Activated CD8-positive, alpha-beta T cell treated with anti-CD3 and anti-CD28 coated beads, Interleukin-2, amount 10 ng/mL, durations not matched to agents 7 days and 5 days (primary cell): ENCODE results near the gene ITGA5. TPM values are rescaled to one million over a fixed set of nuclear protein-coding genes. Genes with fewer than 3 reads are reported as not detected.

Experiments
- ATAC-seq: fragments of 150-1000 bp; cut with Tn5 transposase; one replicate; pipeline ENCODE4 v1.10.0; 2021; ENCODE audit warnings: moderate library complexity
- CTCF ChIA-PET: fragments of 350-600 bp; sonication (Branson Sonifier 250); formaldehyde crosslinking; loops from one replicate; lab custom pipeline; 2021; ENCODE audit warnings: antibody characterized with exemption; lab: Charles Lee
- POLR2A ChIA-PET: fragments of 350-600 bp; sonication (Branson Sonifier 250); formaldehyde crosslinking; loops from one replicate; lab custom pipeline; 2021; ENCODE audit warnings: antibody characterized with exemption; lab: Charles Lee
- DNase-seq: peaks from one replicate; pipeline ENCODE4 v3.0.0-alpha.2; 2020
- H3K27ac Mint-ChIP-seq: one replicate; pipeline ENCODE4 v1.8.0; 2021; ENCODE audit warnings: mild to moderate bottlenecking, mixed read lengths
- H3K27me3 Mint-ChIP-seq: one replicate; pipeline ENCODE4 v1.8.0; 2021; ENCODE audit warnings: low read depth, mixed read lengths
- H3K36me3 Mint-ChIP-seq: one replicate; pipeline ENCODE4 v1.8.0; 2021; ENCODE audit warnings: low read depth, mixed read lengths
- H3K4me1 Mint-ChIP-seq: one replicate; pipeline ENCODE4 v1.8.0; 2021; ENCODE audit warnings: low read depth, mixed read lengths
- H3K4me3 Mint-ChIP-seq: one replicate; pipeline ENCODE4 v1.8.0; 2021; ENCODE audit warnings: mild to moderate bottlenecking, mixed read lengths
- H3K9me3 Mint-ChIP-seq: one replicate; pipeline ENCODE4 v1.8.0; 2022; ENCODE audit warnings: mixed read lengths; ENCODE audit not compliant: insufficient read depth
- total RNA-seq, 2 experiments: library from RNA; stranded (reverse); gene quantifications; one replicate each; pipeline ENCODE4 v1.2.3, GENCODE V29; 2021

Gene ITGA5
- total RNA-seq, 2 experiments from 2014 or later = 65.0 to 69.1 TPM

DNA sequence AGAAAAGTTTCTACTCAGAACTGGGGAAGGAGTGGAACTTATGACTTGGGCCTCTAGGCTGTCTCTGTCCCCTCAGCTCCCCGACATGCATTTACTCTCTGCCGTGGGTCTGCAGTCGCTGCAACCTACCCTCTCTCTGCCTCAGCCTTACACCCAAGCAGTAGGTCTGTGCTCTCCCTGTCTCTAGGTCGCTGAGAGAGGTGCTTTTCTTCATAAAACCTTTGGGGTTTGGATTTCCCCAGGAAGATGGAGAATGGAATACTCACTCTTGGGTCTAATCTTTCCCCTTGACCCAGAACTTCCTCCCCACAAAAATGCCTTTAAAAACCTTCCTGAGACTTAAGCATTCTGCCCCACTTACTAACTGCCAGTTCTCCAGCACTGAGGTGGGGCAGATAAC lies 67.7 kb downstream of the ITGA5 start:
- ChIA-PET POLR2A (interaction anchor here (0.6 to 1.0 kb wide), 2 partner anchors 64 to 92 kb away, joined by 3 to 4 read pairs; no protein-coding TSS in a partner anchor), CTCF (interaction anchor here (1.1 to 5.4 kb wide), 6 partner anchors 10 to 68 kb away, joined by 3 to 39 read pairs (median 4); partner anchors contain the start of gene COPZ1)
- no peak for DNase-seq
- no peaks in the 10 kb centered on the region for H3K27me3 Mint-ChIP-seq
- H3K36me3 Mint-ChIP-seq = peaks cover 48% of the 10 kb centered on the region
- peaks cover 17% of the 10 kb centered on the region for H3K4me1 Mint-ChIP-seq
- no peak overlapping the region for H3K27ac Mint-ChIP-seq
- ATAC-seq = no peak
- H3K9me3 Mint-ChIP-seq = no peaks in the 10 kb centered on the region
- no peak overlapping the region for H3K4me3 Mint-ChIP-seq

DNA sequence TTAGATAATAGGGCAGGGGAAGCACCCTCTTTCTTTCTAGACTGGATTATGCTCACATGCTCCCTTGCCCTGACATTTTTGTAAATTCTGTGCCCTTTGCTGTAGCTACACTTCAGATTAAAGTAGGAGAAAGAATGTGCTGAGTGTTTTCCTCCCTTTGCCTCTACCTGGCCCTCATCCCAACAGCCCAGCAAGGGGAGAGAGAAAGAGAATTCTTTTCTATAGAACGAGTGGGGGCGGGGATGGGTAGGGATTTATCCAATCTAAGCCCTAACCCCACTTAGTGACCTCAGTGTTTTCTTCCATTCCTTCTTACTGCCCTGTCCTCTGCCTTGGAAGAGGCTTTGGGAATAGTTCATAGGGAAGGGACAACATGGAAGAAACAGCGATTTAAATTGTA lies 68.3 kb downstream of the ITGA5 start:
- no peak overlapping the region for H3K27ac Mint-ChIP-seq
- DNase-seq (no peak), ATAC-seq (no peak)
- H3K4me1 Mint-ChIP-seq = peaks cover 17% of the 10 kb centered on the region
- H3K4me3 Mint-ChIP-seq = no peak overlapping the region
- H3K9me3 Mint-ChIP-seq = no peaks in the 10 kb centered on the region
- ChIA-PET POLR2A (interaction anchor here (0.6 to 1.0 kb wide), 2 partner anchors 63 to 92 kb away, joined by 3 to 4 read pairs; no protein-coding TSS in a partner anchor), CTCF (interaction anchor here (0.7 to 5.4 kb wide), 6 partner anchors 9 to 57 kb away, joined by 3 to 39 read pairs (median 4); partner anchors contain the start of gene COPZ1)
- H3K27me3 Mint-ChIP-seq = no peaks in the 10 kb centered on the region
- peaks cover 48% of the 10 kb centered on the region for H3K36me3 Mint-ChIP-seq

DNA sequence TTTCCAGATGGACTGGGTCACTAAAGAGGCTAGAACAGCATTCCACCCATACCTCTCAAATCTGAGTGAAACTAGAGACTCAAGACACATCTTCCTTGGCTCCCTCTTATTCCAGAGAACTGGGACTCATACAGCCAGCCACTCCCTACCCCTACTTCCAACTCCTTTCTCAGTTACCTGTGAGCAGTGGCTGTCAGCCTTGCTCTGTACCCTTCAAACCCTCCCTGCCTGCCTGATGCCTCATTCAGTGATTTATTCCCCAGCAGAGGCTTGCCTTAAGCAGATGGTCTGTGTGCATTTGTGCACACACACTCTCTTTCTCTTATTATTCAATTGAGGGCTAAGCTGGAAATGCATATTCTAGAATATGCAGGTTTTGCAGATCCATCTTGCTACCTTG lies 69.4 kb downstream of the ITGA5 start:
- CTCF ChIA-PET = interaction anchor here (1.8 to 5.4 kb wide), 2 partner anchors 13 to 56 kb away, joined by 5 to 39 read pairs; no protein-coding TSS in a partner anchor
- DNase-seq = no peak
- H3K27ac Mint-ChIP-seq = no peak overlapping the region
- H3K36me3 Mint-ChIP-seq = peaks cover 56% of the 10 kb centered on the region
- POLR2A ChIA-PET = no interaction called here
- H3K4me1 Mint-ChIP-seq = peaks cover 19% of the 10 kb centered on the region
- no peaks in the 10 kb centered on the region for H3K9me3 Mint-ChIP-seq
- H3K4me3 Mint-ChIP-seq = no peak overlapping the region
- ATAC-seq = no peak
- H3K27me3 Mint-ChIP-seq = no peaks in the 10 kb centered on the region

DNA sequence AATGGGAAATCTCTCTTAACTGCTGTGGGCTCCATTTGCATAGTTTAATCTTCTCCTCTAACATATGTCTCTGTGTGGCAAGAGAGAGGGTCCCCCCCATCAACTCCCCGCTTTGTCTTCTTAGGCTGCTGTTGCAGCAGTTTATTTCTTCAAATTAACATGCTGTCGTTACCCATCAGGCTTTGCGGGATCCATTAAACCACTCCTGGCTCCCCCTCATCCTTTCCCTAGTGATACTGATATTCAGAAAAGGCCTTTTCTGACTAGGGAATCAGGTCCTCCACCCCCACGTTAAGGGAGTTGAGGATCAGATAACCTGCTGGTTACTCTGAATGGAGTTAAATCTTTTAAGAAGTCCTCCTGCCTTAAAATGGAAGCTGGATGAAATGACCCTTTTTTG lies 70.0 kb downstream of the ITGA5 start:
- POLR2A ChIA-PET = no interaction called here
- H3K4me1 Mint-ChIP-seq = peaks cover 19% of the 10 kb centered on the region
- no peaks in the 10 kb centered on the region for H3K27me3 Mint-ChIP-seq
- DNase-seq (no peak), ATAC-seq (no peak)
- CTCF ChIA-PET = interaction anchor here (0.8 to 5.4 kb wide), 2 partner anchors 13 to 134 kb away, joined by 3 to 39 read pairs; no protein-coding TSS in a partner anchor
- no peak overlapping the region for H3K27ac Mint-ChIP-seq
- H3K4me3 Mint-ChIP-seq = no peak overlapping the region
- H3K9me3 Mint-ChIP-seq = no peaks in the 10 kb centered on the region
- peaks cover 58% of the 10 kb centered on the region for H3K36me3 Mint-ChIP-seq

Other genes starting within 250 kb of the ITGA5 start
- gene SMUG1, start 230.3 kb downstream of the ITGA5 start, total RNA-seq = 10 to 100 TPM; 21.5 to 22.8 TPM
- 100 to 1,000 TPM; 145 to 148 TPM for gene CBX5, start 139.1 kb downstream of the ITGA5 start, total RNA-seq
- 1,000 to 10,000 TPM; 1,520 to 1,553 TPM for gene HNRNPA1, start 138.5 kb downstream of the ITGA5 start, total RNA-seq
- gene NFE2, start 118.3 kb downstream of the ITGA5 start, total RNA-seq = not detected
- gene COPZ1, start 94.1 kb downstream of the ITGA5 start, total RNA-seq = 100 to 1,000 TPM; 105 to 112 TPM
- gene GPR84, start 54.8 kb downstream of the ITGA5 start, total RNA-seq = under 1 TPM; 0.32 to 0.57 TPM
- gene ZNF385A, start 34.5 kb downstream of the ITGA5 start, total RNA-seq = under 1 TPM; 0.55 to 0.74 TPM
- gene GTSF1, start 54.3 kb upstream of the ITGA5 start, total RNA-seq = 10 to 100 TPM; 11.8 to 12.7 TPM
- gene NCKAP1L, start 78.5 kb upstream of the ITGA5 start, total RNA-seq = 100 to 1,000 TPM; 141 to 143 TPM
- gene PDE1B, start 130.3 kb upstream of the ITGA5 start, total RNA-seq = 1 to 10 TPM; 7.1 to 7.7 TPM
- not detected for gene PPP1R1A, start 169.4 kb upstream of the ITGA5 start, total RNA-seq
- not detected for gene LACRT, start 215.6 kb upstream of the ITGA5 start, total RNA-seq
- gene DCD, start 229.1 kb upstream of the ITGA5 start, total RNA-seq = not detected